ENCODE results near the gene CGGBP1.

GRCh38 chr3:88061746-88062145 is 2.9 kb upstream of the CGGBP1 start:
- TF ChIP-seq, protein P1, sequence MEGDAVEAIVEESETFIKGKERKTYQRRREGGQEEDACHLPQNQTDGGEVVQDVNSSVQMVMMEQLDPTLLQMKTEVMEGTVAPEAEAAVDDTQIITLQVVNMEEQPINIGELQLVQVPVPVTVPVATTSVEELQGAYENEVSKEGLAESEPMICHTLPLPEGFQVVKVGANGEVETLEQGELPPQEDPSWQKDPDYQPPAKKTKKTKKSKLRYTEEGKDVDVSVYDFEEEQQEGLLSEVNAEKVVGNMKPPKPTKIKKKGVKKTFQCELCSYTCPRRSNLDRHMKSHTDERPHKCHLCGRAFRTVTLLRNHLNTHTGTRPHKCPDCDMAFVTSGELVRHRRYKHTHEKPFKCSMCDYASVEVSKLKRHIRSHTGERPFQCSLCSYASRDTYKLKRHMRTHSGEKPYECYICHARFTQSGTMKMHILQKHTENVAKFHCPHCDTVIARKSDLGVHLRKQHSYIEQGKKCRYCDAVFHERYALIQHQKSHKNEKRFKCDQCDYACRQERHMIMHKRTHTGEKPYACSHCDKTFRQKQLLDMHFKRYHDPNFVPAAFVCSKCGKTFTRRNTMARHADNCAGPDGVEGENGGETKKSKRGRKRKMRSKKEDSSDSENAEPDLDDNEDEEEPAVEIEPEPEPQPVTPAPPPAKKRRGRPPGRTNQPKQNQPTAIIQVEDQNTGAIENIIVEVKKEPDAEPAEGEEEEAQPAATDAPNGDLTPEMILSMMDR (IDR thresholded peaks at IDR 0.05; ENCODE audit: low read length): no peak
- TF ChIP-seq EZH2phosphoT487 (IDR thresholded peaks at IDR 0.05; ENCODE audit: low read length) (no peak), EZH2 (optimal IDR thresholded peaks at IDR 0.05; ENCODE audit: low read depth, low read length) (no peak)

Data from MM.1S (cell line).